NCI-H774 (cell line): ENCODE measurements around the gene ERCC4.

Source experiments
- DNase-seq: peaks from one replicate; lab custom pipeline; 2025; lab: John Stamatoyannopoulos, UW

ERCC4 gene

GRCh38 chr16:13911306-13911705, 8.6 kb upstream of the ERCC4 start:
- DNase-seq, result no peak

DNA sequence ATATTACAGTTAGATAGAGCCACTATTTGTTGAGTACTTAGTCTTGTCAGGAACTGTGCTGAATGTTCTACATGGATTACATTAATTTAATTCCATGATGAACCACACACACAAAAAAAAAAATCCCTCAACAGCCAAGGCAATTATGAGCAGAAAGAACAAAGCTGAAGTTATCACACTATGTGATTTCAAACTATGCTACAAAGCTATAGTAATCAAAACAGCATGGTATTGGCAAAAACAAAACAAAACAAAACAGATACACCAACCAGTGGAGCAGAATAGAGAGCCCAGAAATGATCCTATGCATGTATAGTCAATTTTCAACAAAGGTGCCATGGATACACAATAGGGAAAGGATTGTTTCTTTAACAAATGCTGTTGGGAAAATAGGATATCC, 8.1 kb upstream of the ERCC4 start:
- DNase-seq, result no peak

DNA sequence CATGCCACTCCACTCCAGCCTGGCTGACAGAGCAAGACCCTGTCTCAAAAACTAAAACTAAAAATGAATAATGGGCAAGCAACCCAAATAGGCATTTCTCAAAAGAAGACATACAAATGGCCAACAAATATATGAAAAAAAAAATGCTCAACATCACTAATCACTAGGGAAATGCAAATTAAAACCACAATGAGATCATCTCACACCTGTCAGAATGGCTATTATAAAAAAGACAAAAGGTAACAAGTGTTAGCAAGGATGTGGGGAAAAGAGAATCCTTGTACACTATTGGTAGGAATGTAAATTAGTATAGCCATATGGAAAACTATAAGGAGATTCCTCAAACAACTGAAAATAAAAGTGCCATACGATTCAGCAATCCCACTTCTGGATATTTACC, 7.1 kb upstream of the ERCC4 start:
- no peak for DNase-seq

GRCh38 chr16:13913374-13914292, 6.3 kb upstream of the ERCC4 start:
- no peak for DNase-seq

DNA sequence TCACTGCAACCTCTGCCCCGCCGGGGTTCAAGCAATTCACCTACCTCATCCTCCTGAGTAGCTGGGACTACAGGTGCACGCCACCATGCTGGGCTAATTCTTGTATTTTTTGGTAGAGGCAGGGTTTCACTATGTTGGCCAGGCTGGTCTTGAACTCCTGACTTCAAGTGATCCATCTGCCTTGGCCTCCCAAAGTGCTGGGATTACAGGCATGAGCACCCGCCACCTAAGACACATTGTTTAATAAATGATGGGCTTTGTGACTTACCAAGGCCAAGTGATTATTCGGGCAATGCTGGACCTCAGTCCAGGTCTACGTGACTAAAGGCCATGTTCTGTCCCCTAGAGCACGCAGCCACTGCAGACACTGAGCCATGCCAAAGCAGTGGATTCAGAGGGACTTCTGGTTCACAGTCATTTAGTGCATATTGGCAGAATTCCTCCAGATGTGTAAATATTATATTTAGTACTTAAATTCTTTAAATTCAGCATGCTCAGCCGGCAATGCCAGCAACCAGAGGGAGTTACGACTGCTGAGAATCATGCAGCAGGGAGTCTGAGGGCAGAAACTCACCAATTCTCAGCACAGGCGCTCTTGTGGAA, 4.8 kb upstream of the ERCC4 start:
- DNase-seq, result no peak

DNA sequence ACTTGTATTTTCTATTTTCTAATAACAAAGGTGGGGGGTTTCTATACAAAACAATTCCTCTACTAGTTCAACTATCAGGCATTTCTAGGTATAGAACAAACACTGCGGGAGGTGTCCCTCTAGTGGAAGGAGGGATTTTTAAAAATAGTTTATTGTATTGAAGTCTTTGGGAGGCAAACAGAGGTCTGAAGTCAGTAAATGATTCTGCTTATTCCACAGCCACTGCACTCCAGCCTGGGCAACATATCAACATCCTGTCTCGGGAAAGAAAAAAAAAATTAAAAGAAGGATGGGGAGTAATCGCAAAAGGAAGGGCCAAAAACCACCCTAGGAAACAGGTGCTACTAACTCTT, 648 bp upstream of the ERCC4 start:
- DNase-seq, result peak; percentile 46

GRCh38 chr16:13920510-13920818, 510 bp downstream of the ERCC4 start:
- DNase-seq, result no peak

DNA sequence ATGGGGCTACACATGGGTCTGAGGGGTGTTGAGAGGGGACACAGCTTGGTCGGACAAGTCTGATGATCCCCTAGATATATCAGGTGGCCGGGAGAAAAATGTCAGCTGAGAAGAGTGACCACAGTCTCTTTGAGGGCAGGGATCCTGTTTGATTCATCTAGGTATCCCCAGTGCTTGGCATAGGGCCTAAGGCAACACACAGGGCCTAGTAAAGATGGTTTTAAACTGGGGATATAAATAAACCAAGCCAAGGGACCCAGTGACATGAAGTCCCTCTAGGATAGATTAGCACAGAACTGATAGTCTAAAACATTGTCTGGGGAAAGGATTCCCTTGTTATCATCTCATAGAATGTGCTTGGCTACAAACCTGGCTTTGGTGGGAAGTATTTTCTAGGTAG, 1.4 kb downstream of the ERCC4 start:
- DNase-seq, result no peak

GRCh38 chr16:13923703-13924298, 3.8 kb downstream of the ERCC4 start:
- peak; percentile 24 for DNase-seq

GRCh38 chr16:13926464-13926863, 6.5 kb downstream of the ERCC4 start:
- DNase-seq, result no peak

DNA sequence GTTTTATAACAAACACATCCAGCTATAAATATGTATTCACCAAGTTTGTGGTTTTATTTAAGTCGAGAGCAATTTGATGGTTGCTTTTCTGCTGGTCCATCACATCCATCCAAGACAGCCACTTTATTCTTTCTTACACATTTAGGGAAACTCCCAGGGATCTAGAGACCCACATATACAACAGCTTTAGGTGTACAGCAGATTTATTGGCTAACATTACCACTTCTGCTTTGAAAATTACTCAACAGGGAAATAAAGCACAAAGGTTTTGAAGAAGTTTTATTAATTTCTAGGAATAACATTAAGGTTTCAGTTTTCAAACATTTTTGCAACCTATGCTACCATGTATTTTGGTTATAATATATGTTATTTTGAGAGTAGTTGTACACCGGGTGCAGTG, 6.9 kb downstream of the ERCC4 start:
- no peak for DNase-seq

- DNase-seq, result no peak
These were observed 8.7 kb downstream of the ERCC4 start for GRCh38 chr16:13928646-13929045.

DNA sequence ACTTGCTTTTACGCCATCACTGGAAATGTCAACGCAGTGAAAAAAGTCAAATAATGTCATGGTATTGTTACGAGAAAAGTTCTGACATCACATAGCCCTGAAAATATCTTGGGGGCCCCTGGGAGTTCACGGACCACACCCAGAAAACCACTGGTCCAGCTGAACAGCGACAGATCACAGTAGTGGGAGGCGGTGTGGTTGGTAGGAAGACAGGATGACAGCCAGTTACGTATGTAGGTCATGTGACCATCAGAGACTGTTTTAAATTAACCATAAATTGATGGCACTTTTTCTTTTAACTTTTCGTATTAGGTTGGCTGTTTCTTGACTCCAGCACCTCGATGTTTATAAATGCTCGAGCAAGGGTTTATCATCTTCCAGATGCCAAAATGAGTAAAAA, 11.9 kb downstream of the ERCC4 start:
- no peak for DNase-seq

DNA sequence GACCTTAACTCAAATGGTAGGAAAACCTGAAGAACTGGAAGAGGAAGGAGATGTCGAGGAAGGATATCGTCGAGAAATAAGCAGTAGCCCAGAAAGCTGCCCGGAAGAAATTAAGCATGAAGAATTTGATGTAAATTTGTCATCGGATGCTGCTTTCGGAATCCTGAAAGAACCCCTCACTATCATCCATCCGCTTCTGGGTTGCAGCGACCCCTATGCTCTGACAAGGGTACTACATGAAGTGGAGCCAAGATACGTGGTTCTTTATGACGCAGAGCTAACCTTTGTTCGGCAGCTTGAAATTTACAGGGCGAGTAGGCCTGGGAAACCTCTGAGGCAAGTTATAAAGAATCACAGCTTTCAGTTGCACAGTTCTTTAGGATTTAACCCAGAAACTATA, 15.5 kb downstream of the ERCC4 start:
- no peak for DNase-seq

DNA sequence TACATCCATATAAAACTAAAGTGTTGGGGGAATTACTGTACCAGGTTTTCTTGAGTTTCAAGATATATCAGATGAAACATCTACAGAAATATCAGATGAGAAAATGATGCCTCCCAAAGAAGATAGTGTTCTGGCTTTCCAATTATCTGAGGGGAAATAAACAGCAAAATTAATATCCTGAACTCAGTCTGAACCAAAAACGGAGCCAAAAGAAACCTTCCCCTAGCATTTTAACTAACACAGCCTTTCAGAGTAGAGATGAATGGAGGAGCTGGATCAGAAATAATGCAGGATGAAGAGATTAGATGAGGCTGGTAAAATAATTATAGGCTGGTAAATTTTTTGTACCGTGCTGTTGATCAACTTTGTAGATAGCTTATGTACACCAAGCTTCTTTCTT, 16.2 kb downstream of the ERCC4 start:
- DNase-seq, result no peak

DNA sequence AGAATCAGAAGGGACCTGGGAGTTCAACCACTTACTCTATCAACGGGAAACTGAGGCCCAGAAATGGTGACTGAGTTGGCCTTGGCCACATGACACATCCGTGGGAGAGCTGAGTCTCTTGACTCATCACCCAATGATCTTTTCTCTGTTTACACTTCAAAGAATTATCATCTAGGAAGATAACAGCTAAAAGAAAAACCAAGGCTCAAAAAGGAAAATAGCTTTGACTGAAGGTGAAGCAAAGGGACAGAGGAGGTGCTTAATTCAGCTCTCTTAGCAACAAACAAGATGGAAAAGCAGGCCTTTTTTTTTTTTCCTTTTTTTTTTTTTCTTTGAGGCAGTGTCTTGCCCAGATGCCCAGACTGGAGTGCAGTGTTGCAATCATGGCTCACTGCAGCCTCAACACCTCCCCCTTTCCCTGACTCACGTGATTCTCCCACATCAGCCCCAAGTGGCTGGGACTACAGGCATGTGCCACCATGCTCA, 16.7 kb downstream of the ERCC4 start:
- DNase-seq, result no peak

DNA sequence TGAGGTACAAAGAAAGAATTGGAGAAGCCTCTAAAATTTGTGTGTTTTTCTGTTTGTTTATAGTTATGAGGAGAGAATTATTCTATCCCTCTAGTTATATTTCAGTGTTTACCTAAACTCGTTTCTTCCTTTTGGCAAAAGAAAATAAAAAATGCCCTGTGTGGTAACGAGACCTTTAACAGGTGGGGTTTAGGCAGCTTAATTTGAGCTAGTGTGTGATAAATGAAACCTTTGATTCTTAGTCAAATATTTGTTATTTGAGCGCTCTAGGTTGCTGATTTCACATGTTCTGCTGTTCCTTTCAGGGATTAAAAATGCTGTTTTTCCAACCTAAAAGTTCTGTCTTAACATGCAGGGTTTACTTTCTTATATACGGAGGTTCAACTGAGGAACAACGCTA, 17.5 kb downstream of the ERCC4 start:
- no peak for DNase-seq

DNA sequence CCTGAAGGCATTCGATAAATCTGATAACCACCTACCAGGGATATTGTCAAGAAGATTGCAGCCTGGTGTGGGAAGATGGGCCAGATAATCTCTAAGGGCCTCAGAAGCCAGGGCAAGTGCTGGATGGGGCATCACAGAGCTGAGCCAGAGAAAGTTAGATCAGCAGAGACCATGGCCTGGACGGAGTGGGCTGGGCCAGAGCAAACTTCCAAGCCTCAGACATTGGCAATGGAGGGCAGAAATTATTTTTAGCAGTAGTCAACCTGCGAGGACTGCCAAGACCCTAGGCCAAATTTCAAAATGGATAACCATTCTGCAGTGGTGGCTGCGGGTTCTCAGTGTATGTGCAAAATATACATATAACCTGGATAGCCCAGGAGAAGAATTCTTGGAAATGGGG, 18.5 kb downstream of the ERCC4 start:
- DNase-seq, result no peak

DNA sequence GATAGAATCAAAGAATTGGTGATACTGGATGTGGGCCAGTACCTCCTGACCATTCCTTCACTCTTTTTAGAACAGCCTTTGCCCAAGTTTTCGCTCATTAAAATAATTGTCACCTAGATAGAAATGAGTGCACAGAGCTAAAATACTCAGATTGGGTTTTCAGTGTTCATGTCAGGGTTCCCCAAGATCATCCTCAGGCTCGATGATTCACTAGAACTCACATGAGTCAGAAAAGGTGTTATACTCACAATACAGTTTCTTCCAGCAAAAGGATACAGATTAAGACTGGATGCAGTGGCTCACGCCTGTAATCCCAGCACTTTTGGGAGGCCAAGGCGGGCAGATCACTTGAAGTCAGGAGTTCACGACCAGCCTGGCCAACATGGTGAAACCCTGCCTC, 19.9 kb downstream of the ERCC4 start:
- DNase-seq, result no peak

GRCh38 chr16:13940397-13940933, 20.5 kb downstream of the ERCC4 start:
- no peak for DNase-seq

DNA sequence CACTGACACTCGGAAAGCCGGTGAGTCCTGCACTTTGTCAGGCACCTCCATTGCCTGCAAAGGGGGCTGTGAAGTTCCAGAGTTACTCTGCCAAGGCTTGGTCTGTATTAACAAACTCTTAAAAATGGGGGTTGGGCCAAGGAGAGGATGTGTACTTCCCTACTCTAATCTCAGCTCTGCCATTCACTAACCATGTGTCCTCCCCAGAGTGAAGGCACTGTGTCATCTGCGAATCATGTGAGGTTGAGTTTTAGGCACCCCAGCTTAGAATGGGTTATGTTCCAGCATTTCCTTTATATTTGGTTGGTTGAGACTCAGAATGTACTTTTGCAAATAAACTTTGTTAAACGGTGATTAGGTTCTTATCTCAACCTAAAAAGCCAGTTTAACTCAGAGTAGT, 24.9 kb downstream of the ERCC4 start:
- DNase-seq, result no peak

- DNase-seq, result no peak
These were observed 26.0 kb downstream of the ERCC4 start for GRCh38 chr16:13945744-13946485.
